ENCODE results near the gene DSTYK.

The DSTYK gene

DNA sequence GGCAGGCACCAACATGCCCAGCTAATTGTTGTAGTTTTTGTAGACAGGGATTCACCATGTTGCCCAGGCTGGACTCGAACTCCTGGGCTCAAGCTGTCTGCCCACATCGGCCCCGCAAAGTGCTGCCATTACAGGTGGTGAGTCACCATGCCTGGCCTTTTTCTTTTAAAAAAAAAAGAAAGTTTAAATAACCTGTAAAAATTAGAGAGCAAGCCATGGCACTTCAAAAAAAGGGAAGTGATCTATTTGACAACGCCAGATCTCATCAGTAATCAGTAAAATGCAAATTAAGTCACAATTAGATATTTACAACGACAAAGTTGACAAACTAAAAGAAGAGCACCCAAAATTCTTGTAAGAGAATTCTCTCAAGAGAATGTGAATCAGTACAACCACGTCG lies 86.8 kb downstream of the DSTYK start:
- no peak for DNase-seq

DNA sequence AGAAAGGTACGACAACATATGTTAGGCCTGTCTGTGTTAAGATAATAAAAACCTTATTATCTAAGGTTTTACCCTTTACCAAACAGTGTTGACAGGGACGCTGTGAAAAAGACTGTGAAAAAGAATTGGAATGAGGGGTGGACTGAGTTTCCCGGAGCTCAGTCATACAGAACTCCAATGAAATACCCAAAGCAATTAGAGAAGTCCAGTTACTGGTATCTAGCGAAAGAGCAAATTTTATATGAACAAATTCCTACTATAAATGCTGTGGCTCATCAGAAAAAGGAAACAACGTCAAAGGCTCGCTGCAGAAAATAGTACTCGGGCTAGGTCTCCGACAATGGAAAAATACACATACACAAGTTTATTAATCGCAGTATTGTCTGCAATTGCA lies 89.0 kb downstream of the DSTYK start:
- no peak for DNase-seq

DNA sequence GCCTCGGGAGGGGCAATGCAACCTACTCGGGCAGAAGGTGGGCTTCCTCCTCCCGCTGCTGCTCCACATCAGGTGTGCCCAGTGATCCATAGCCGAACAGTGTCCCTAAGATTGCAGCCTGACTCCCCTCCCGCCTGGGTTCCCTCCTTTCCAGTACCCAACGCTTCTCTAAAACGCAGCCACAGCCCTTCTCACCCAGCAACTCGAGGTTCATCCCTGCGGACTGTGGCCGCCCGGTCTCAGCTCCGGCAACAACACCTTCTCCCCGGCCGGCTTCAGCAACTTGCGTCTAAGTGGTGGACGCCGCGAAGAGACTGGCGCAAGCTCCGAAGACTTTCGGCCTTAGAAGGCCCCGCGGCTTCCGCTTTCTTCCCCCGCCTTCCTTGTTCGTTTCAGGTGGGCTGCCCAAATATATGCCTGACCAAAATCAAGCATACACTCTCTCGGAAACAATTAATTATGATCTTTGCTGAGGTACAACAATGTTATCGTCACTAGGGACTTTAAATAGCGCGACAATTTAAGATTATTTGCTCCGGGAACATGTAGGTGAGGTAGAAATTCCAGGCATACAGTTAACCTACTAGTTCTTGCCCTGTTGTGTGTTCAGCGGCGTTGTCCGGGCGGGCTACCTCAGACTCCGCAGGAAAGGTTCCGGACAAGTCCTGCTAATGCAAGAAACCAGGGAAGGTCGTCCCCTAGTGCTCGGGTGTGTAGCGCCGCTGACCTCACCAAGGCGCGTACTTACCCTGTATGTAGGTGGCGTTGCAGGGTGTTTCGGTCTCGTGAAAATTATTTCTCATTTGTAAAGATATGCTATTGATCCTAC lies 89.6 kb downstream of the DSTYK start, which contains the start of gene RBBP5:
TSS of gene RBBP5 (minus strand) at position 319 of the 829 bp plus-strand sequence. CDS start at position 214, 105 bp downstream.
- DNase-seq = peak; percentile 96

DNA sequence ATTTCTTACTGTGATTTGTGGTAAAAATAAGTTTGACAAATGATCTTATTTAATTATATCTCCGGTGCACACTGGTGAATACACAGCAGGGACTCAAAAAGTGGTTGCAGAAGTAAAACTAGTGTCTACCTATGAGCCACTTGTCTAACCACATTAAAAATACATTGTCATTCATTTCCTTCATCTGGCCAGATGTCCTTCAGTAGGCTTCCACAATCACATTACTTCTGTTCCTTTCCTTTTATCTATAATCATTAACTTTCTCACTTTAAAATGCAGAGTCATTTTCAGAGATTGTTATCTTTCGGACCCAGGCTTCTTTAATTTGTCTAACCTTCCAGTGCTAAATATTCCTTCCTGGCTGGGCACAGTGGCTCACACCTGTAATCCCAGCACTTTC lies 92.8 kb downstream of the DSTYK start:
- no peak for DNase-seq

DNA sequence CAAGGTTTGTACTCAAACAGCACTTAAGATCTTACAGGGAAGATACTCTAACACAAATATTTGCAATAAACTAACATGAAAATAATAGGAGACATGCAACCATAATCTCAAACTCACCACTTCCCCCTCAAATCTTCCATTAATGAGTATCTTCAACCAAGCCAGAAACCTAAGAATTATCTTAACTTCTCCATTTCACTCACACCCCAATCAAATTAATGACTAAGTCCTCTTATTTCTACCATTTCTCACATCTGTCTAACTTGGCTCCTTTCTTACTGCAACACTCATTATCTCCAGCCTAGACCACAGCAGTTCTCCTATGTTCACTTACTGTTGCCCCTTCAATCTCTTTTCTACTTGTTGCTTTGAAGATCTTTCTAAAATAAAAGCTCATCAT lies 100.1 kb downstream of the DSTYK start:
- no peak for DNase-seq

DNA sequence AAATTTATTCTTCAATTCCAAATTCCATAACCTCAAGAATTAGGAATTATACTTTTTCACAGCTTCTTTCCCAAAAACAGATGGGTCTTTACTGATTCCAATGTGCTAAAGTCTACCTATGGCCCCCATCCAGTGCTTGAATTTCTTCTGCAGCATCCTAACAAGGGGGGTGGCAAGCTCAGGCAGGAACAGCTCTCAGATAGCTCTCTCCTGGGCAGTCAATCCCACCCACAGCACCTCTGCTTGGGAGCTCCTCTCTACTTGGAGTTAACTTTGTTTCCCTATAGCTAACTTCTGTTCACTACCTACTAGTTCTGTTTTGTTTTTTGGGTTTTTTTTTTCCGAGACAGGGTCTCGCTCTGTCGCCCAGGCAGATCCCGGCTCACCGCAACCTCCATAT lies 101.8 kb downstream of the DSTYK start:
- DNase-seq = no peak

DNA sequence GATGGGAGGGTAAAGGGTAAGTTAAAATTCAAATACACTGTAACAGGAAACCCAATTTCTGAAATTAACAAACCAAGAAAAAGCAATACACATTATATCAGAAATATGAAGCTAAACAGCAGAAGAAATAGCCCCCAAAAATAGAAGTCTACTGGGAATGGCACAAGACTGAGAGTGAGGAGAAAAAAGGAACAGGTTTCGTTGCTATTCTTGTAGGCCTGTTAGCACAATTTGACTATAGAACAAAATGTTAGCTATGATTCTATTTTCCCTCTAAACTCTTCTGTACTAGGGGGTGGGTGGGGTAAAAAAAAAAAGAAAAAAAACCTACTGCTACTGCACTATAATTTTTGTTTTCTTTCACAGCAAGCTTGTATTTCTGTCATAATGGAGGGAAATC lies 102.2 kb downstream of the DSTYK start:
- DNase-seq = no peak

DNA sequence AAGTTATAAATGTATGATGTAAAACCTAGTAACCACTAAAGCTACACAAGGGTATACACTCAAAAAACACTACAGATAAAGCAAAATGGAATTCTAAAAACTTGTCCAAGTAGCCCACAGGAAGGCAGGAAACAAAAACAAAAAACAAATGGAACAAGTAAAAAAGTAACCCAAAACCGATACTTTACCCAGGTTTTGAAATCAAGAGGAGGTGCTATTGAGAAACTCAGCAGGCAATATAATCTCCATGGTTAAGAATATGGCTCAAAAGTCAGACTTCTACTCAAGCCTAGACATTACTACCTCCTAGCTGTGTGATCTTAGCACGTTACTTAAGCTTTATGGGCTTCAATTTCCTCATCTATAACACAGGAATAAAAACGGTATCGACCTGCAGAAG lies 103.0 kb downstream of the DSTYK start:
- no peak for DNase-seq

DNA sequence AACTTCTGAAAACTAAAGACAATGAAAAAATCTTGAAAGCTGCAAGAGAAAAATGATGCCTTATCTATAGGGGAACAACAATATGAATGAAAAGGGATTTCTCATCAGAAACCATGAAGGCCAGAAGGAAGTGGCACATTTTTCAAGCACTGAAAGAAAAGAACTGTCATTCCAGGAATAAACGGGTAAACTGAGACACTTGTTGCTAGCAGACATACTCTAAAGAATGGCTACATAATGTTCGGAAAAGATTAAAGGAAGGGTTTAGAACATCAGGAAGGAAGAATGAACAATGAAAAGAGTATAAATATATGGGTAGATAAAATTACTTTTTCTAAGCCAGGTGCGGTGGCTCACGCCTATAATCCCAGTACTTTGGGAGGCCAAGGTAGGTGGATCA lies 104.2 kb downstream of the DSTYK start:
- DNase-seq = no peak

DNA sequence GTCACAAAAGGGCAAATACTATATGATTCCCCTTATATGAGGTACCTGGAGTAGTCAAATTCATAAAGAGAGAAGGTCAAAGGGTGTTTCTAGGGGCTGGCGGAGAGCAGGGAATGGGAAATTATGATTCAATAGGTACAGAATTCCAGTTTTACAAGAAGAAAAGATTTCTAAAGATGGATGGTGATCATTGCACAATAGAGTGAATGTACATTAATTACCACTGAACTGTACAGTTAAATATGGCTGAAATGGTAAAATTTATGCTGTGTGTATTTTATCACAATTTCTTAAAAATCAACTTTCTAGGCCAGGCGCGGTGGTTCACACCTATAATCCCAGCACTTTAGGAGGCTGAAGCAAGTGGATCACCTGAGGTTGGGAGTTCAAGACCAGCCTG lies 109.1 kb downstream of the DSTYK start:
- no peak for DNase-seq

DNA sequence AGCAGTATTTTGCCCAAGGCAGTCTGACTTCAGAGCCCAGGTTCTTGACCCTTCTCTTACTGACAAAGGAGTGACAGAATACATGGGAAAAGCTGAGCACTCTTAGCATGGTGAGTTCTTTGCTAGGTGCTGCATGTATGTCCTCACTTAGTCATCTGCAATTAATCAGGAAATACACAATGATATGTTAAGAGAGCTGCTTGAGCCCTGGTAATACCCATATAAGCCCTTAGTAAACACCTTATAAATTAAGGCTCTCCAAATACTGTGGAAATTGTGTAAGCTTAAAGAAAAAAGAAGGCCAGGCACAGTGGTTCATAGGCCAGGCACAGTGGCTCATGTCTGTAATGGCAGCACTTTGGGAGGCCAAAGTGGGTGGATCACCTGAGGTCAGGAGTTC lies 113.3 kb downstream of the DSTYK start:
- DNase-seq = no peak

DNA sequence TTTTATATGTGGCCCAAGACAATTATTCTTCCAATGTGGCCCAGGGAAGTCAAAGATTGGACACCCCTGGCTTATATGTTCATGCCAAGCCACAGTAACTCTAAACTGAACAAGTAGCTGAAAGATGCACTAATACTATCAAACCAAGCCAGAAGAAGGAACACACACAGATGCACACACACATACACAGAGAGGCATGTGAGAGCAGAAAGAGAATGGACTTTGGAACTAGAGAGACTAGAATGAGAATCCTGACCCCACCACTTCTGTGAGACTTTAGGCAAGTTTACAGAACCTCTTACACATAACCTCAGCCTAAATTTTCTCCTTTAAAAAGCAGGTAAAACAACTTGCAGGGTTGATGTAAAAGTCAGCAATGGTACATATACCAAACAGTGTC lies 116.1 kb downstream of the DSTYK start:
- no peak for DNase-seq
